PC-9 (cell line): ENCODE results near the gene DZIP3. TPM values are rescaled to one million over a fixed set of nuclear protein-coding genes. Genes with fewer than 3 reads are reported as not detected.

ENCODE experiments used
- BruUV-seq: library from RNA; stranded (reverse); fragments of 400-500 nt; replicated peaks from 2 replicates; lab custom pipeline; 2021; lab: Mats Ljungman, UMichigan
- CTCF ChIA-PET: fragments of 300-600 bp; sonication (Branson Sonifier 250); formaldehyde crosslinking; loops from one replicate; lab custom pipeline; 2022; ENCODE audit warnings: antibody characterized with exemption; lab: Charles Lee
- POLR2A ChIA-PET: fragments of 300-600 bp; sonication (Branson Sonifier 250); formaldehyde crosslinking; loops from one replicate; lab custom pipeline; 2022; ENCODE audit warnings: antibody characterized with exemption; ENCODE audit not compliant: unreplicated experiment; lab: Charles Lee
- DNase-seq, 2 experiments: peaks; one replicate each; pipeline versions ENCODE4 v3.0.0 to v3.0.0-alpha.2; 2015 to 2022; ENCODE audit warnings: mixed read lengths in 1 of 2
- H2AFZ ChIP-seq: fragments of 200-600 bp; sonication (generic); 2 replicates; pipeline ENCODE4 v1.8.1; 2017; ENCODE audit warnings: antibody characterized with exemption
- H3F3A ChIP-seq: fragments of 200-600 bp; sonication (generic); 2 replicates; pipeline ENCODE4 v1.8.1; 2017; ENCODE audit warnings: antibody characterized with exemption, mild to moderate bottlenecking, low read depth; ENCODE audit not compliant: insufficient read depth
- H3K27ac ChIP-seq: fragments of 200-600 bp; sonication (generic); 2 replicates; pipeline ENCODE4 v1.6.1; 2016; ENCODE audit warnings: mixed run types
- H3K27me3 ChIP-seq: fragments of 200-600 bp; sonication (generic); 2 replicates; pipeline ENCODE4 v1.6.1; 2016; ENCODE audit warnings: low read depth, mixed run types; ENCODE audit not compliant: insufficient read depth
- H3K36me3 ChIP-seq: fragments of 200-600 bp; sonication (generic); 2 replicates; pipeline ENCODE4 v1.6.1; 2016; ENCODE audit warnings: low read depth, mixed run types
- H3K4me1 ChIP-seq: fragments of 200-600 bp; sonication (generic); replicated peaks from 2 replicates; pipeline ENCODE4 v1.6.1; 2016; ENCODE audit warnings: mixed run types; ENCODE audit not compliant: insufficient read depth
- H3K4me2 ChIP-seq: fragments of 200-600 bp; sonication (generic); 2 replicates; pipeline ENCODE4 v1.6.1; 2017; ENCODE audit warnings: mixed run types
- H3K4me3 ChIP-seq: fragments of 200-600 bp; sonication (generic); 2 replicates; pipeline ENCODE4 v1.6.1; 2016; ENCODE audit warnings: mixed run types
- H3K79me2 ChIP-seq: fragments of 200-600 bp; sonication (generic); 2 replicates; pipeline ENCODE4 v1.6.1; 2017; ENCODE audit warnings: low read depth, mixed run types
- H3K9me2 ChIP-seq: fragments of 200-600 bp; sonication (generic); 2 replicates; pipeline ENCODE4 v1.8.1; 2017; ENCODE audit warnings: mild to moderate bottlenecking; ENCODE audit not compliant: insufficient read depth
- H3K9me3 ChIP-seq: fragments of 200-600 bp; sonication (generic); 2 replicates; pipeline ENCODE4 v1.8.1; 2016; ENCODE audit warnings: low read depth; ENCODE audit not compliant: insufficient read depth
- H4K20me1 ChIP-seq: fragments of 200-600 bp; sonication (generic); 2 replicates; pipeline ENCODE4 v1.8.1; 2017; ENCODE audit not compliant: insufficient read depth
- EZH2 ChIP-seq: fragments of 200-600 bp; sonication (generic); IDR thresholded peaks from 2 replicates; pipeline ENCODE4 v1.8.0; 2017; ENCODE audit warnings: antibody characterized with exemption, low read depth
- intact Hi-C: fragments of 100-400 bp; cut with micrococcal nuclease; formaldehyde crosslinking; loops from one replicate; pipeline ENCODE4 v1.10.0; 2022; ENCODE audit not compliant: unreplicated experiment
- total RNA-seq: library from RNA; stranded (reverse); gene quantifications from 2 replicates; pipeline ENCODE4 v1.2.3, GENCODE V29; 2021
- TF ChIP-seq, protein P1 (sequence below): fragments of 200-600 bp; sonication (generic); conservative IDR thresholded peaks from 2 replicates; pipeline ENCODE4 v1.6.1; 2017; ENCODE audit warnings: mixed run types, antibody characterized with exemption, mild to moderate bottlenecking, moderate library complexity

DZIP3 gene
- total RNA-seq, 1 experiment from 2014 or later: 14.5 TPM

DNA sequence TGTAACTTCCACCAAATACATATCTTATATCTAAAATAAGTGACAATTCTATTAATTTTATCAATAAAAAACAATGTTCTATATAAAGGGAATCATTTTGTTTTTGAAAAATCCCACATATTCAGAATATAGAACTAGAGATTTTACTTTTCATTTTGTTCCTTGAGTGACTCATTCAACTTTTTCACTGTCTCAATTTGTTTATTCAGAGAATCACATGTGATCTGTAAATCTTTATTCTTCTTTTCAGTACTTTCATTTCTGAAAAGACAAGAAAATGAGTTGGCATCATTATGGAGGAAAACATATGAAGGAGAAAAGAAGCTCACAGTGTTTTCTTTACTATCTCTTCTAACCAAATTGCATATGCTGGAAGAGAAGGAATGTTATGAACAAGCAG lies 35.3 kb upstream of the DZIP3 start:
- Histone ChIP-seq H2AFZ (no peak overlapping the region), H3K4me1 (no peaks in the 10 kb centered on the region), H3K4me2 (no peak overlapping the region), H3K4me3 (no peak overlapping the region), H3K9me2 (no peaks in the 10 kb centered on the region), H4K20me1 (no peaks in the 10 kb centered on the region), H3K9me3 (no peaks in the 10 kb centered on the region), H3K36me3 (peaks cover 35% of the 10 kb centered on the region), H3K79me2 (no peaks in the 10 kb centered on the region), H3K27me3 (no peaks in the 10 kb centered on the region), H3F3A (no peaks in the 10 kb centered on the region), H3K27ac (0 out of 2 replicates have a peak overlapping the region, but pooled peaks have one; percentile 0)
- no peak for TF ChIP-seq EZH2
- TF ChIP-seq, protein P1, sequence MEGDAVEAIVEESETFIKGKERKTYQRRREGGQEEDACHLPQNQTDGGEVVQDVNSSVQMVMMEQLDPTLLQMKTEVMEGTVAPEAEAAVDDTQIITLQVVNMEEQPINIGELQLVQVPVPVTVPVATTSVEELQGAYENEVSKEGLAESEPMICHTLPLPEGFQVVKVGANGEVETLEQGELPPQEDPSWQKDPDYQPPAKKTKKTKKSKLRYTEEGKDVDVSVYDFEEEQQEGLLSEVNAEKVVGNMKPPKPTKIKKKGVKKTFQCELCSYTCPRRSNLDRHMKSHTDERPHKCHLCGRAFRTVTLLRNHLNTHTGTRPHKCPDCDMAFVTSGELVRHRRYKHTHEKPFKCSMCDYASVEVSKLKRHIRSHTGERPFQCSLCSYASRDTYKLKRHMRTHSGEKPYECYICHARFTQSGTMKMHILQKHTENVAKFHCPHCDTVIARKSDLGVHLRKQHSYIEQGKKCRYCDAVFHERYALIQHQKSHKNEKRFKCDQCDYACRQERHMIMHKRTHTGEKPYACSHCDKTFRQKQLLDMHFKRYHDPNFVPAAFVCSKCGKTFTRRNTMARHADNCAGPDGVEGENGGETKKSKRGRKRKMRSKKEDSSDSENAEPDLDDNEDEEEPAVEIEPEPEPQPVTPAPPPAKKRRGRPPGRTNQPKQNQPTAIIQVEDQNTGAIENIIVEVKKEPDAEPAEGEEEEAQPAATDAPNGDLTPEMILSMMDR: no peak
- intact Hi-C loops: no loop called here
- no peak for DNase-seq
- BruUV-seq: no TSS peak
- ChIA-PET CTCF (no interaction called here), POLR2A (no interaction called here)

DNA sequence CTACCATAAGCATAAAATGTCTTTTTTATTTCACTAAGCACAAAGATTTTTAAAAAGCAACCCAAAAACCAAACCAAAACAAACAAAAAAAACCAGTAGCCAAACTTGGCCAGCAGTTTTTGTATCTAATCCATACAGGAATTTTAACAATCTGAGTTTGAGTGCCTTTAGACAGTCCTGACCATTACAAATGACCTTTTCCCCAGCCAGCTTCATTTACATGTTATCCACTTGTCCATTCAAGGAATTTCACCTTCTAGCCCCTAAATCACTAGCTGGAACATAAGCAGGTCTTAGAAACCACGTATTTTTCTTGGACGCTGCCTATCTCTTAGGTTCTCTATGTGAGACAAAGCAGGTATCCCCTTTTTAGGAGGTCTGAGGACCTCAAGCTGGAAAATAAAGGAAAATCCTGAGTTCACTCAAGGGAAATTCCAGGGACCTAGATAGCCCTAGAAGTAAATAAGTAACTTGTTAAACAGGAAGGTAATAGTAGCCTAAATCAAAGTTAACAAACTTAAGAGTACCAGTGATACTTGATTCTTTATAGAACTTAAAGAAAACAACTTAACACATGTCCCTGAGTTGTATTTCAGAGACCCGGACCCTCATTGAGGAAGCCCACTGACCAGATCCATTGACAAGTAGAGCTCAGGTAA lies 34.5 kb upstream of the DZIP3 start:
- H3K27ac ChIP-seq: 0 out of 2 replicates have a peak overlapping the region, but pooled peaks have one; percentile 0
- no peaks in the 10 kb centered on the region for H3K9me2 ChIP-seq
- H3K9me3 ChIP-seq: no peaks in the 10 kb centered on the region
- TF ChIP-seq EZH2: no peak
- TF ChIP-seq, protein P1: no peak
- CTCF ChIA-PET: no interaction called here
- no peaks in the 10 kb centered on the region for H4K20me1 ChIP-seq
- peaks cover 31% of the 10 kb centered on the region for H3K36me3 ChIP-seq
- no peak overlapping the region for H2AFZ ChIP-seq
- H3K4me2 ChIP-seq: no peak overlapping the region
- H3K4me1 ChIP-seq: no peaks in the 10 kb centered on the region
- no peak overlapping the region for H3K4me3 ChIP-seq
- no peak for DNase-seq
- intact Hi-C loops: no loop called here
- no peaks in the 10 kb centered on the region for H3F3A ChIP-seq
- POLR2A ChIA-PET: no interaction called here
- H3K79me2 ChIP-seq: no peaks in the 10 kb centered on the region
- H3K27me3 ChIP-seq: no peaks in the 10 kb centered on the region
- BruUV-seq: no TSS peak

DNA sequence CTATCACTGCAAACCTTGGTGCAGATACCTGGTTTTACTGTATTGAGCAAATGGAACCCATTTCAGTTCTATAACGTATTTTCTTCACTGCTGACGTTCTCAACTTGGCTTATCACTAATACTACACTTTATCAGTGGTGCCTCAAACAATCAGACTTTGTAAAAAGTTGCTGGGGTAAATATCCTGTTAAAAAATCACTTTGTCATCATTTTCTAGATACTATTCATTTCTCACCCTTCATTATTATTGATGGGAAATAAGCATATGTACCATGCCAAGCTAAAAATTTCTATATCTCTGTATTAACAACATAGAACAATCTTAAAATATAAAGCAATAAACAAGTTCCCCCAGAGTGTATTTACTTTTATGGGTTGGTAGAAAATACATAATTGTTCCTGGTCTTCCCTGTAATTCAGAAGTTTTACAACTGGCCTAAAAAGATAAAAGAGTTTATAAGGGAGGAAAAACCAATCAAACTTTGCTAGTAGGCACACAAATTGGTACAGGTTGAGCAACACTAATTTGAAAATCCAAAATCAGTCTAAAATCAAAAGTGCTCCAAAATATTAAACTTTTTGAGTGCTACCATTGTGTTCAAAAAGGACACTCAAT lies 33.4 kb upstream of the DZIP3 start:
- ChIA-PET CTCF (no interaction called here), POLR2A (no interaction called here)
- H3K4me2 ChIP-seq: no peak overlapping the region
- BruUV-seq: no TSS peak
- no peaks in the 10 kb centered on the region for H4K20me1 ChIP-seq
- H3F3A ChIP-seq: no peaks in the 10 kb centered on the region
- no peaks in the 10 kb centered on the region for H3K4me1 ChIP-seq
- TF ChIP-seq, protein P1: no peak
- TF ChIP-seq EZH2: no peak
- DNase-seq: no peak
- peaks cover 37% of the 10 kb centered on the region for H3K36me3 ChIP-seq
- H3K79me2 ChIP-seq: no peaks in the 10 kb centered on the region
- no peaks in the 10 kb centered on the region for H3K9me3 ChIP-seq
- H3K27me3 ChIP-seq: no peaks in the 10 kb centered on the region
- intact Hi-C loops: no loop called here
- H3K27ac ChIP-seq: no peak overlapping the region
- no peaks in the 10 kb centered on the region for H3K9me2 ChIP-seq
- no peak overlapping the region for H3K4me3 ChIP-seq
- H2AFZ ChIP-seq: no peak overlapping the region
